ENCODE data around the gene PABPC1L2B.
"Not testable (repeated sequence)": the region's sequence is repeated elsewhere in the genome, so short reads cannot be mapped to it uniquely, and the experiment has no call there.

Gene PABPC1L2B

DNA sequence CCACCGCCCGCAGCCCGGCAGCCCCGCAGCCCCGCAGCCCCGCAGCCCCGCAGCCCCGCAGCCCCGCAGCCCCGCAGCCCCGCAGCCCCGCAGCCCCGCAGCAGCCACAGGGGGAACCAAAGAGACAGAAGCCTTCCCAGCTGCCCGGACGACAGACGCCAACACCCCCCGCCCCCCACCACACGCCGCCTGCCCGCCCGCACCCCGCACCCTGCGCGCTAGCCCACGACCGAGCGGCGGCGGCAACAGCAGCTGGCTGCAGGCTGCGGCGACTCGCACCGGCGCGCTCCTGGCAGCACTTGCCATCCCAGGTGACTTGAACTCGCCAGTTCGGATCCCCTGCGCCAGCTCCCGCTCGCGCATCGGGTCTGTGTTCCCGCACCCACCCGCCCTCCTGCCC, at the start of gene PABPC1L2B:
PABPC1L2B (plus strand) TSS at position 207 of the 400 bp plus-strand sequence. CDS start 704 bp downstream, outside the sequence.
- DNase-seq = not testable (repeated sequence)

DNA sequence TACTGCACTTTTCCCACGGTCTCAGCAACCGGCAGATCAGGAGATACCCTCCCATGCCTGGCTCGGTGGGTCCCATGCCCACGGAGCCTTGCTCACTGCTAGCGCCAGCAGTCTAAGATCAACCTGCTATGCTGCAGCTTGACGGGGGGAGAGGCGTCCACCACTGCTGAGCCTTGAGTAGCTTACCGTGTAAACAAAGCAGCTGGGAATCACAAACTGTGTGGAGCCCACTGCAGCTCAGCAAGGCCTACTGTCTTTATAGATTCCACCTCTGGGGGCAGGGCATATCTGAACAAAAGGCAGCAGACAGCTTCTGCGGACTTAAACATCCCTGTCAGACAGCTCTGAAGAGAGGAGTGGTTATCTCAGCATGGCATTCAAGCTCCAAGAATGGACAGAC, 42.8 kb upstream of the PABPC1L2B start:
- DNase-seq = not testable (repeated sequence)

- not testable (repeated sequence) for DNase-seq
Observed at GRCh38 chrX:72971859-72972258, 30.9 kb upstream of the PABPC1L2B start.

- DNase-seq = not testable (repeated sequence)
Observed at GRCh38 chrX:72974885-72975284, 27.9 kb upstream of the PABPC1L2B start.

DNA sequence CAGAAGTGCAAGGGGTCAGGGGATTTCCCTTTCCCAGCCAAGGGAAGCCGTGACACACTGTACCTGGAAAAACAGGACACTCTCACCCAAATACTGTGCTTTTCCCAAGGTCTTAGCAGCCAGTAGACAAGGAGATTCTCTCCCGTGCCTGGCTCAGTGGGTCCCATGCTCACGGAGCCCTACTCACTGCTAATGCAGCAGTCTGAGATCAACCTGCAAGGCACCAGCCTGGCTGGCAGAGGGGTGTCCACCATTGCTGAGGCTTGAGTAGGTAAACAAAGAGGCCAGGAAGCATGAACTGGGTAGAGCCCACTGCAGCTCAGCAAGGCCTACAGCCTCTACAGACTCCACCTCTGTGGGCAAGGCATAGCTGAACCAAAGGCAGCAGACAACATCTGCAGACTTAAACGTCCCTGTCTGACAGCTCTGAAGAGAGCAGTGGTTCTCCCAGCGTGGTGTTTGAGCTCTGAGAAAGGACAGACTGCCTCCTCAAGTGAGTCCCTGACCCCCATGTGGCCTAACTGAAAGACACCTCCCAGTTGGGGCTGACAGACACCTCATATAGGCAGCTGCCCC, 21.8 kb upstream of the PABPC1L2B start:
- not testable (repeated sequence) for DNase-seq

DNA sequence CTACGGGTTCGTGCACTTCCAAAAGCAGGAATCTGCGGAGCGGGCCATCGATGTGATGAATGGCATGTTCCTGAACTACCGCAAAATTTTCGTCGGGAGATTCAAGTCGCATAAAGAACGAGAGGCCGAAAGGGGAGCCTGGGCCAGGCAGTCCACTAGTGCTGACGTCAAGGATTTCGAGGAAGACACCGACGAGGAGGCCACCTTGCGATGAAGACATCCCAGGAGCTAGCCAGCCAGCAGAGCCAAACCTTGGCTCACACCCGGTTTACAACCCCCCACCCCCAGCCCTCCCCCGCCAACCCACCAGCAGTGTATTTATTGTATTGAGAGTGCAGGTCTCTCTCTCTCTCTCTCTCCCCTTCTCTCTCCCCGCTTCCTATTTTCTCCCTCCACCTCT, 1.3 kb downstream of the PABPC1L2B start:
- not testable (repeated sequence) for DNase-seq

- no peak for DNase-seq
Observed at GRCh38 chrX:73021361-73022092, 18.8 kb downstream of the PABPC1L2B start.

GRCh38 chrX:73022093-73022445, 19.3 kb downstream of the PABPC1L2B start:
- not testable (repeated sequence) for DNase-seq

- no peak for DNase-seq
Observed at GRCh38 chrX:73028876-73029275, 26.1 kb downstream of the PABPC1L2B start.

All from NCI-H524 (cell line).